Suppressor macrophage treated with lipopolysaccharide for 4 hours (primary cell): ENCODE measurements around the gene SYNPO2.
"Not testable (repeated sequence)": the region's sequence is repeated elsewhere in the genome, so short reads cannot be mapped to it uniquely, and the experiment has no call there.

ENCODE experiments used
- DNase-seq: peaks from one replicate; pipeline ENCODE4 v3.0.0-alpha.2; 2020

Gene SYNPO2

DNA sequence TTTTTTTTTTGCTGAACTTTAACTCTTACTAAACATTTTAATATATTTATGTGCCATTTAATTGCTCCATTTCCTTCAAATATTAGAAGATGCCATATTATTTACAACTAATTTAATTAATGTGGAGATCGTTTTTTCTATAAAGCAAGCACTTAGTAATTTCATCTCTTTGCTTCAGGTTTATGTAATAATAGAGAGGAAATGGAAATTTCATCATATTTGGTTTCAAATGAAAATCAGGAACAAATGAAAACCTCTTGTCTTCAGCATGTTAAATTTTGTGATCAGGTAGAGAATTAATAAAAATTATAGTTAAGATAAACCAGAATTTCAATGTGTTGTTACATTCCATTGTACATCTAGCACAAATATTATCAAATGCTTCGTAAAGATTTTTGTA, 120.1 kb downstream of the SYNPO2 start:
- DNase-seq: peak; percentile 30

DNA sequence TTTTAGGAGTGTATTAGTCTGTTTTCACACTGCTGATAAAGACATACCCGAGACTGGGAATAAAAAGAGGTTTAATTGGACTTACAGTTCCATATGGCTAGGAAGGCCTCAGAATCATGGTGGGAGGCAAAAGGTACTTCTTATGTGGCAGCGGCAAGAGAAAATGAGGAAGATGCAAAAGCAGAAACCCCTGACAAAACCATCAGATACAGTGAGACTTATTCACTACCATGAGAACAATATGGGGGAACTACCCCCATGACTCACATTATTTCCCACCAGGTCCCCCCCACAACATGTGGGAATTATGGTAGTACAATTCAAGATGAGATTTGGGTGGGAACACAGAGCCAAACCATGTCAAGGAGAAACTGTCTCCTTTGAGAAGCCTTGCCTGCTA, 121.6 kb downstream of the SYNPO2 start:
- DNase-seq: peak; percentile 42

- peak; percentile 35 for DNase-seq
Measured at GRCh38 chr4:119010909-119011606, 122.4 kb downstream of the SYNPO2 start.

DNA sequence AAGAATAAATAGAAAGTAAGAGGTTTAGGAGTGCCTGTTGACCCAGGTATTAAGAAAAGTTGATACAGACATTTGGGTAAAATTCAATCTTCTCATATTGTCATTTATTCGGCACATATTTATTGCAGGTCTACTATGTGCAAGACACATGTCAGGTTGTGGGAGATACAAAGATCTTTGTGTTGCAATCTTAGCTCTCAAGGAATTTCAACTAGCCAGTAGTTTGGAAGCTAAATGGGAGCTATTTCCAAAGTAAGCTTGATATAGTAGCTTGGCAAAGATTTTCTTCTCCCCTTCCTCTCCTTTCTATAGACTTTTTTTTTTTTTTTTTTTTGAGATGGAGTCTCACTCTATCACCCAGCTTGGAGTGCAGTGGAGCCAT, 122.9 kb downstream of the SYNPO2 start:
- DNase-seq: no peak

DNA sequence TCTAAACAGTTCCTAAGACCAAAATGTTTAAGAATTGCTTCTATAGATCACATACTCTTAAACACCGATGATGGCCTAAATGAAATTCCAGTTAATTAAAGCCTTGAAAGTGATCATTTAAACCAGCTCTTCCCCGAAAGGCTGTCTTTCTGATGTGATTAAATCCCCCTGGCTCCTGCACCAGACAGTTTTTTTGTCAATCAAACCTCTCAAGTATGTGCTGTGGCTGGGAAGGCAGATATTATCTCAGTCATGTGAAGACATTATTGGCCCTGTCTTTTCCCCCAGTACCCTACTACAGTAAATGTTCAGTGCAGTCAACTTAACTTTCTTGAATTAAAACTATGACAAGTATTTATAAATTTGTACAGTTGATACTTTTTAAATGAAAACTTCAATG, 126.0 kb downstream of the SYNPO2 start:
- DNase-seq: no peak

DNA sequence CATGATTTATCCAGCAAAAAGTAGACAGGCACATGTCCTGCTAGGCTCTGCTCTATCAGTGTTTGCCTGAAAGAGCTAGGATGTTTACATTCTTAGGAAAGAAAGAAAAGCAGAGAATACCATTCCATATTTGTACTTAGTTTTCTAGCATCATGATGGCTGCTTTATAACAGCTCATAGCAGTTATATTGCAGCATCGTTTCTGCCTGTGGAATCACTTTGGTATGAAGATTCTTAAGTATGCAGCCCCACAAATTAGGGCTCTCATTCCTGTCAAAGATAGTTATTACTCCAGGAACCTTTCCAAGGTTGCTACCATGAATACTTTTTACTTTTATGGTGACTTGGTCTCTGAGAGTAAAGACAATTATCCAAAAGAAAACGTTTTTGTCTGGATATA, 128.0 kb downstream of the SYNPO2 start:
- no peak for DNase-seq

- no peak for DNase-seq
Measured at GRCh38 chr4:119017636-119018035, 129.0 kb downstream of the SYNPO2 start.

DNA sequence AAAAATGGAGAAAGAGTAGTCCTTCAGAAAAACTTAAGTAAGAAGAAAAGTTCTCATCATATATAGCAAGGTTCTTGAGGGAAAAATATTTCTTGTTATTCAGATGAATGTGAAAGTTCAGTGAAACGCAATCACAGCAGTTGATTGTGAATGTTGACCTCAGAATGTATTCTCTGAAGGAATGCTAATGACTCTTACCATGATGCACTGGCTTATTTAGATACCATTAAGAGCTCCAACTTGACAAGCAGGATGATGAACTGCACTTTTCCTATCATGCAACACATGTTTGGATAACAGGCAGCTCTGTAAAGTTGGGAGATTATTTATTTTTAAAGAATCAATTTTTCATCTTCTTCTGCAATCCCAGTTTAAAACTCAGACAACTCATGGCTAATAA, 131.5 kb downstream of the SYNPO2 start:
- no peak for DNase-seq

GRCh38 chr4:119022520-119022919, 133.9 kb downstream of the SYNPO2 start:
- DNase-seq: not testable (repeated sequence)

DNA sequence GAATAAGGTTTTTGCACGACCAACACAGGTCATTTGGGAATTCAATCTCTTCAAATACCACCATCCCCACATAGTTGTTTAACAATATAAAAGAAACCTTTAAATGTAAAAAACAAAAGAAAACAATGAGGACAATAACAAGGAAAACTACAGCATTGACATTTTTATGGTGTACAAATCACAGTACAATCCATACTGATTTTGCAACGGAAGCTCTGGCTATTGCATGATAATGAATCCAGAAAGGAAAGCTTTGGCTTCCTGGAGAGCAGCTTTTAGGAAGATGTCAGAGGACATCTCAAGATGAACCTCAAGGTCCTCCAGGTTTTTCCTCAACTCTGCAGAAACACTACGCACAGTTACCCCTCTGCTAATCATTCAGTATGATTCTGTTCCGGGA, 135.4 kb downstream of the SYNPO2 start:
- no peak for DNase-seq

- DNase-seq: peak; percentile 81
Measured at GRCh38 chr4:119025420-119025819, 136.8 kb downstream of the SYNPO2 start.

- DNase-seq: peak; percentile 88
Measured at GRCh38 chr4:119025916-119026661, 137.4 kb downstream of the SYNPO2 start.

DNA sequence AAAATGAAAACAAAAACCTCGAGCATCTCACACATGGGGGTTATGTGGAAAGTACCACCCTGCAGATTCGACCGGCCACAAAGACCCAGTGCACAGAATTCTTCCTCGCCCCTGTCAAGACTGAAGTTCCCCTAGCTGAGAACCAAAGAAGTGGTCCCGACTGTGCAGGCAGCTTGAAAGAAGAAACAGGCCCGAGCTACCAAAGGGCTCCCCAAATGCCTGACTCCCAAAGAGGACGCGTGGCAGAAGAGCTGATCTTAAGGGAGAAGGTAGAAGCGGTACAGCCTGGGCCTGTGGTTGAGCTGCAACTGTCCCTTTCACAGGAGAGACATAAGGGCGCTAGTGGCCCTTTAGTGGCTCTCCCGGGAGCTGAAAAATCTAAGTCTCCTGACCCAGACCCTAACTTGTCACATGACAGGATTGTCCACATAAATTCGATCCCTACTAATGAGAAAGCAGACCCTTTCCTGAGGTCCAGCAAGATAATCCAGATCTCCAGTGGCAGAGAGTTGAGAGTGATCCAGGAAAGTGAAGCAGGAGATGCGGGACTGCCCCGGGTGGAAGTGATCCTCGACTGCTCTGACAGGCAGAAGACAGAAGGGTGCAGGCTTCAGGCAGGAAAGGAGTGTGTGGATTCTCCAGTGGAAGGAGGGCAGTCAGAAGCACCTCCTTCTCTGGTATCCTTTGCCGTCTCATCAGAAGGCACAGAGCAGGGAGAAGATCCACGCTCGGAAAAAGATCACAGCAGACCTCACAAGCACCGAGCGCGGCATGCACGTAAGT, 138.2 kb downstream of the SYNPO2 start:
- no peak for DNase-seq

GRCh38 chr4:119027811-119028210, 139.2 kb downstream of the SYNPO2 start:
- no peak for DNase-seq

DNA sequence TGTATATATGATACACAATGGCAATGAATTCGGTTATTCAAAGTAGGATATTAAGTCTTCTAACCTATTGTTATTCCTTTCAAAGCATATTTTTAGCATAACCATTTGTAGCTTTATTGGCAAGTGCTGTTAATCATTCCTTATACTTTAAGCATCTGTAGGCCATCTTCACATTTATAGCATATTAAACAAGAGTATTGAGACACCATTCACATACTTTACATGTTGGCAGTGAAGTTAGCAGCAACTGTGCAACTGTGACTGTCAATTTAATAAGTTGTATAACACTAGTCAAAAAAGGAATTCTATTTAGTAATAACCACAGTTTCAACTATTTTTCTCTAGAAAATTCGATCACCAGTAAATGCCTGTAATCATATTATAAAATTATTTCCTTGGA, 139.6 kb downstream of the SYNPO2 start:
- no peak for DNase-seq

GRCh38 chr4:119029847-119030535, 141.3 kb downstream of the SYNPO2 start:
- DNase-seq: no peak

DNA sequence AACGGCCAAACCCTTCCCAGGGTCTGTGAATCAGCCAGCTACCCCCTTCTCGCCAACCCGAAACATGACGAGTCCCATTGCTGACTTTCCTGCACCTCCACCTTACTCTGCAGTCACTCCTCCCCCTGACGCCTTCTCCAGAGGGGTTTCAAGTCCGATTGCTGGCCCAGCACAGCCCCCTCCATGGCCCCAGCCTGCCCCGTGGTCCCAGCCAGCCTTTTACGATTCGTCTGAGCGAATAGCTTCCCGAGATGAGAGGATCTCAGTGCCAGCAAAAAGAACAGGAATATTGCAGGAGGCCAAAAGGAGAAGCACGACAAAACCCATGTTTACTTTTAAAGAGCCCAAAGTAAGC, 141.9 kb downstream of the SYNPO2 start:
- no peak for DNase-seq

DNA sequence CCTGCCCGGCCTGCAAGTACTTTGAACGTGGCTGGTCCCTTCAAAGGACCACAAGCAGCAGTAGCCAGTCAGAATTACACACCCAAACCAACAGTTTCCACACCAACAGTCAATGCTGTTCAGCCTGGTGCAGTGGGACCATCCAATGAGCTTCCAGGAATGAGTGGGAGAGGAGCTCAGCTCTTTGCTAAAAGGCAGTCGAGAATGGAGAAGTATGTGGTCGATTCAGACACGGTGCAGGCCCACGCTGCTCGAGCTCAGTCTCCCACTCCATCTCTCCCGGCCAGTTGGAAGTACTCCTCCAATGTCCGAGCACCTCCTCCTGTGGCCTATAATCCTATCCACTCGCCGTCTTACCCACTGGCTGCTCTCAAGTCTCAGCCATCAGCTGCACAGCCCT, 142.6 kb downstream of the SYNPO2 start:
- peak; percentile 19 for DNase-seq

DNA sequence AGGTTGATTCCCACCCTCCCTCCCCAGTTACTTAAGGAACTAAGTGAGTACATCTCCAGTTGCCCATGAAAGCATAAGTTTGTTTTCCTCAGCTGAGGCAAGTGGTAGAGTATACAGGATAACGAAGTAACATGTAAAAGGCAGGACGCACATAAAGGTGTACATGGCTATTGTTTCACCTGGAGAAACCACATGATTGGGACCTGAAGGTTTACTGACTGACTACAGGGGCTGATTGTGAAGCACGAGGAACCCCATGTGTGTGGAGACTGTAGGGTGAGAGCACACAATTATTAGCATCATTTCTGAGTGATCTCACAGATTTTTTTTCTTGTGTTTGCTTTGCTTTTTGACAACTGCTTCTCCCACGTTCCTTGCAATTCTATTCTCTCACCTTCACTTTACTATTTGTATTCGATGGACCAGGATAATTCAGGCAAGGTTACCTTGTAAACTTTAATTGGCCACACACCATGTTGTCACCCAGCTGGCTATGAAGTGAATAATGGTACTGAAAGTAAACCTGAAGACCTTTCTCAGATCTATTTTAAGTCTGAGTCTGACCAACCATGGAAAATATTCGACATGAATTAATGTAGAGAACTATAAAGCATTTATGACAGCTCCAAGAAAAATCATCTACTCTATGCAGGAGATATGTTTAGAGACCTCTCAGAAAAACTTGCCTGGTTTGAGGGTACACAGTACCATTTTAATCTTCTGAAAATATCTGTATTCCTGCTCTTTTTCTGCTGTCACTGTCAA, 144.4 kb downstream of the SYNPO2 start:
- no peak for DNase-seq

DNA sequence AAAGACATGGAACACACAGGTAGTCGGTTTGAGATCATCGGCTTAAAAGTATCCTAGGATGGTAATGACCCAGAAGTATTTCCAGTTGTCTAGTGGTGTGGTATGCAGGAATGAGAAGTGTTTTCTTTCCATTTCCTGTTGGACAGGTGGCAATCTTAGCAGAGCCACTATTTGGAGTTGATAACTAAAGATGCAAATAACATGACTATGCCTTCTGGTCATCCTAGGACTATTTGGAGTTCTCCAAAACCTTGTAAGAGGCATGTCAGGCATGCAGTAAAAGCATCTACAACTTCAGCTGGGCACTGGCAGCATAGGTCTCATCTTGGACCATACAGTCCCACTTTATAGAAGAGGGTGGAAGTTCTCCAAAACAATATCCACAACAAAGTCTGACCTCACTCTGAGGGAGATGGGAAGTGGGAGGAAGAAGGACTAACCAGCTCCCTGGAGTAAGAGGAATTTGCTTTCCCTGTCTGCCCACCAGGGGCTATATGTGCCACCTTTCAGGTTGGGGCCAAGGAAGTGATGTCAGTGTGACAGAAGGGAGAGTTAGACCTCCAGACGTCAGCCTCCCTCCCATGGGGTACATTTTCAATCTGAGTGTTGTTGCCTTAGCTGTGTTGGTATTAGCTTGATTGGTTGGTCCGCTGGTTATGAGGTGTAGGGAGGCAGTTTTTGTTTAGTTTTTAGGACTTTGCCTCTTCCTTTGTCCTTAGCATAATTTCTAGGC, 145.8 kb downstream of the SYNPO2 start:
- no peak for DNase-seq

GRCh38 chr4:119035951-119036737, 147.5 kb downstream of the SYNPO2 start:
- no peak for DNase-seq
